Osteocyte (in vitro differentiated cells): ENCODE measurements around the gene SMIM35. TPM values are rescaled to one million over a fixed set of nuclear protein-coding genes. Genes with fewer than 3 reads are reported as not detected.

Experiments used
- DNase-seq: peaks from one replicate; pipeline ENCODE4 v3.0.0; 2021; ENCODE audit warnings: mixed read lengths; ENCODE audit not compliant: unreplicated experiment; ENCODE audit errors: extremely low spot score
- H3K27ac Mint-ChIP-seq: one replicate; pipeline ENCODE4 v1.8.0; 2021; ENCODE audit warnings: mild to moderate bottlenecking, mixed read lengths; ENCODE audit not compliant: unreplicated experiment
- H3K27me3 Mint-ChIP-seq: one replicate; pipeline ENCODE4 v1.8.0; 2021; ENCODE audit warnings: mixed read lengths; ENCODE audit not compliant: unreplicated experiment
- H3K36me3 Mint-ChIP-seq: one replicate; pipeline ENCODE4 v1.8.0; 2021; ENCODE audit warnings: mixed read lengths; ENCODE audit not compliant: unreplicated experiment
- H3K4me1 Mint-ChIP-seq: one replicate; pipeline ENCODE4 v1.8.0; 2021; ENCODE audit warnings: mixed read lengths; ENCODE audit not compliant: unreplicated experiment
- H3K4me3 Mint-ChIP-seq: one replicate; pipeline ENCODE4 v1.8.0; 2021; ENCODE audit warnings: mild to moderate bottlenecking, moderate library complexity, mixed read lengths; ENCODE audit not compliant: unreplicated experiment
- H3K9me3 Mint-ChIP-seq: one replicate; pipeline ENCODE4 v1.8.0; 2021; ENCODE audit warnings: mixed read lengths; ENCODE audit not compliant: unreplicated experiment
- long read RNA-seq: library from polyadenylated mRNA; unstranded; transcript quantifications from one replicate; pipeline ENCODE4 v2.0.0, GENCODE V29; 2021
- total RNA-seq: library from RNA; stranded (reverse); gene quantifications from 2 replicates; pipeline ENCODE4 v1.2.1, GENCODE V29; 2021
- TF ChIP-seq, protein P1 (sequence below): fragments of 200-600 bp; sonication (generic); IDR thresholded peaks from 2 replicates; pipeline ENCODE4 v1.5.0; 2021; ENCODE audit warnings: antibody characterized with exemption, mild to moderate bottlenecking, moderate library complexity

Gene SMIM35
- not detected in 2 replicates for total RNA-seq
- long read RNA-seq: 0 reads

- TF ChIP-seq, protein P1, sequence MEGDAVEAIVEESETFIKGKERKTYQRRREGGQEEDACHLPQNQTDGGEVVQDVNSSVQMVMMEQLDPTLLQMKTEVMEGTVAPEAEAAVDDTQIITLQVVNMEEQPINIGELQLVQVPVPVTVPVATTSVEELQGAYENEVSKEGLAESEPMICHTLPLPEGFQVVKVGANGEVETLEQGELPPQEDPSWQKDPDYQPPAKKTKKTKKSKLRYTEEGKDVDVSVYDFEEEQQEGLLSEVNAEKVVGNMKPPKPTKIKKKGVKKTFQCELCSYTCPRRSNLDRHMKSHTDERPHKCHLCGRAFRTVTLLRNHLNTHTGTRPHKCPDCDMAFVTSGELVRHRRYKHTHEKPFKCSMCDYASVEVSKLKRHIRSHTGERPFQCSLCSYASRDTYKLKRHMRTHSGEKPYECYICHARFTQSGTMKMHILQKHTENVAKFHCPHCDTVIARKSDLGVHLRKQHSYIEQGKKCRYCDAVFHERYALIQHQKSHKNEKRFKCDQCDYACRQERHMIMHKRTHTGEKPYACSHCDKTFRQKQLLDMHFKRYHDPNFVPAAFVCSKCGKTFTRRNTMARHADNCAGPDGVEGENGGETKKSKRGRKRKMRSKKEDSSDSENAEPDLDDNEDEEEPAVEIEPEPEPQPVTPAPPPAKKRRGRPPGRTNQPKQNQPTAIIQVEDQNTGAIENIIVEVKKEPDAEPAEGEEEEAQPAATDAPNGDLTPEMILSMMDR: no peak
- Mint-ChIP-seq H3K4me3 (no peak within 1 kb of the TSS), H3K9me3 (no peaks in the 10 kb centered on the region), H3K27ac (no peak within 1 kb of the TSS), H3K27me3 (peaks cover 20% of the 10 kb centered on the region), H3K36me3 (no peaks in the 10 kb centered on the region), H3K4me1 (no peaks in the 10 kb centered on the region)
- no peak for DNase-seq
Observed at GRCh38 chr11:118086913-118087768, at the start of gene SMIM35. Gene SMIM35, minus strand, starts transcription at chr11:118086963. Its CDS starts 206 bp downstream, at chr11:118086757.

DNA sequence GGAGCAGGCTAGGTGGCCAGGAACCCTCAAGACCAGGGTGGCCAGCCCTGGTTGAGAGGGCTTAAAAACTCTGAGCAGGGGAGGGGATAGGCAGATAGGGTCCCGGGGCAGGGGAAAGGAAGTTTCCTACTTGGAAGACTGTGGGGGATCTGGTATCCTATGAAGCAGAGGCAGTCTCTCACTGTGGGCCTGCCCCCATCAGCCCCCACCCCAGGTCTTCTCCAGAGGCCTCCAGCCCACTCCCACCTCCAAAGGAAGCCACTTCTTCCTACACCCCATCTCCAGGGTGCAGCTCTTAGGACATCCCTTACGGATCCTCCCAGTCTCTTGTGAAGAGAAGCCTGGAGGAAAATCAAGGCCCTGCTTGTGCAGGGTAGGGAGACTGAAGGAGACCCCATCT lies 49.6 kb upstream of the SMIM35 start:
- Mint-ChIP-seq H3K9me3 (no peaks in the 10 kb centered on the region), H3K27ac (no peak overlapping the region), H3K4me1 (no peaks in the 10 kb centered on the region), H3K4me3 (no peak overlapping the region), H3K36me3 (no peaks in the 10 kb centered on the region), H3K27me3 (peaks cover 31% of the 10 kb centered on the region)
- TF ChIP-seq, protein P1: no peak
- DNase-seq: no peak

DNA sequence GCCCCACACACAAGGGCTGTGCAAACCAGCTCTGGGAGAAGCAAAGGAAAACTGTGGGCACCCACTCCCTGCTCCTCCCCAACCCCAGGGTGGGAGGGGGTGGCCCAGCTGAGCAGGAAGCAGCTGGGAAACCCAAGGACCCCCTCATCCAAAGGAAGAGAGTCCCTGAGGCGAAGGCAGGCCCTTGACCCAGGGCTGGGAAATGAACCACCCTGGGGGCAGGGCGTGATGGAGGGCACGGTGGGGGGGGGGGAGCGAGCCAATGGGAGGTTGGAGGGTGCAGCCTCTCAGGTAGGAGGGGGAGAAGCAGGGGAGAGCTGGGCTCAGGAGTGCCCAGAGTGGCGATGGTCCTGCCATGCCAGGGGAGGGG lies 49.0 kb upstream of the SMIM35 start:
- TF ChIP-seq, protein P1: no peak
- Mint-ChIP-seq H3K9me3 (no peaks in the 10 kb centered on the region), H3K27me3 (peaks cover 31% of the 10 kb centered on the region), H3K36me3 (no peaks in the 10 kb centered on the region), H3K4me3 (no peak overlapping the region), H3K27ac (no peak overlapping the region), H3K4me1 (no peaks in the 10 kb centered on the region)
- DNase-seq: no peak

DNA sequence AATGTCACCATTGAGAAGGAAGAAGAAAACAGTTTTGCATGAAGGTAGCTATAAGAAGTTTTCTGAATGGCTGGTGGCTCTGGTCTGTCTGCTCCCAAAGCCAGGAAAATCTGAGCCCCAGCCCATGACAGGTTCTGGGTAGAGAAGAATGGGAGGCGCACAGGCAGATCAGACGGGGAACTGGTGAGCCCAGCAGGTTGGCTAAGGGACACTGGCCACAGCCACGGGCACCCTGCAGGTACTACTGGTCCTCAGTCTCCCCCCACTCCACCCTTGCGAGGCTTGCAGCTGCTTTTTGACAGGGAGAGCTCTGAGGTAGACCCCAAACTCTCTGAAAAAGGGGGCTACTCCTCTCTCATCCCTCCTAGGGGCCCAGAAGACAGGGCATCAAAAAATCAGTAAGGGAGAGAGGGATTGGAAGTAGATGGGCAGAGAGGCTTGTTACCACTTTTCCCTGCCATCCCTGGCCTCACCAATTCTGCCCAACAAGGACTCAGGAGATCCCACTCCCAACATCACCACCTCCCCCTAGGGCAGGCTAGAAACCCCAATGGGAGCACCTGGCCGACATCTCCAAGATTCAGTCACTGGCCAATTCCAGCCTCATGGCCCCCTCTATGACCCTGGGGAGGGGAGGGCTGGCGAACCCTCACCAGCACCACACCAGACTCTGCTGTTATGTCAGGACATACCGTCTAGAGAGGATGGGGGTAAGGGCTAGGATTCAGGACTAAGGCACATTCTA lies 48.5 kb upstream of the SMIM35 start:
- H3K4me1 Mint-ChIP-seq: no peaks in the 10 kb centered on the region
- DNase-seq: no peak
- peaks cover 29% of the 10 kb centered on the region for H3K27me3 Mint-ChIP-seq
- no peaks in the 10 kb centered on the region for H3K9me3 Mint-ChIP-seq
- H3K36me3 Mint-ChIP-seq: no peaks in the 10 kb centered on the region
- TF ChIP-seq, protein P1: no peak
- H3K4me3 Mint-ChIP-seq: no peak overlapping the region
- H3K27ac Mint-ChIP-seq: no peak overlapping the region

DNA sequence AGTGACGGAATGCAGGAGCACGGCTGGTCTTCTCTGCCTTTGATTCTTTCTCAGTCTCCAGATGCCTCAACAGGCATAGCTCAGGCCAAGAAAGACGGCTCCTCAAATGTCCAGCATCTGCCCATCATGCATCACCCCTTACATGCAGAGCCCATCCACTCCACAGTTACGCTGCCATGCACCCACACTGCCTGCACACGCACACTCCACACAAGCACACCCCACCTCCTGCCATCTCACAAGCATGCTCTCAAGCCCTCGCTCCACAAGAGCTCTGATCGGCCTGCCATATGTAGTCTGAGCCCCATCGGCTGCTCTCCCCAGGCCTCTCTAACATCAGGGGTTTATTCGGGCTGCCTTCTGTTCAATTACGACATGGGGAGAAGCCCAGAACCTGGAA lies 47.1 kb upstream of the SMIM35 start:
- no peak for DNase-seq
- no peaks in the 10 kb centered on the region for H3K4me1 Mint-ChIP-seq
- H3K9me3 Mint-ChIP-seq: no peaks in the 10 kb centered on the region
- no peak overlapping the region for H3K4me3 Mint-ChIP-seq
- no peaks in the 10 kb centered on the region for H3K36me3 Mint-ChIP-seq
- TF ChIP-seq, protein P1: no peak
- peaks cover 25% of the 10 kb centered on the region for H3K27me3 Mint-ChIP-seq
- no peak overlapping the region for H3K27ac Mint-ChIP-seq
